Measurements from ENCODE around the gene CYBB. TPM values are rescaled to one million over a fixed set of nuclear protein-coding genes. Genes with fewer than 3 reads are reported as not detected.

The CYBB gene
- polyA plus RNA-seq (2012; ENCODE audit: missing spikeins), result 24.2 TPM

DNA sequence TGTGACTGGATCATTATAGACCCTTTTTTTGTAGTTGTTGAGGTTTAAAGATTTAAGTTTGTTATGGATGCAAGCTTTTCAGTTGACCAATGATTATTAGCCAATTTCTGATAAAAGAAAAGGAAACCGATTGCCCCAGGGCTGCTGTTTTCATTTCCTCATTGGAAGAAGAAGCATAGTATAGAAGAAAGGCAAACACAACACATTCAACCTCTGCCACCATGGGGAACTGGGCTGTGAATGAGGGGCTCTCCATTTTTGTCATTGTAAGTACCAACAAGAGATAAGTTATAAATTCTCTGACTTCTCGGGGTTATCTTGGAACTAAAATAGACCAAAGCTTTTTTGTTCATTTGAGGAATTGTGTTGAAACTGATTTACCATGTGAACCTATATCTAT, at the start of gene CYBB:
Gene CYBB (plus strand): TSS at position 203 of the 400 bp plus-strand sequence. CDS start 19 bp downstream, at position 222.
- TF ChIP-seq POLR2A (IDR thresholded peaks at IDR 0.05; ENCODE audit: low read depth, low read length) (peak; percentile 53), TAF1 (IDR thresholded peaks at IDR 0.05; ENCODE audit: borderline replicate concordance, low read depth, low read length) (peak; percentile 49; the same call in 1 of the 2 replicates), POLR2AphosphoS5 (IDR thresholded peaks at IDR 0.05; ENCODE audit: low read depth, low read length) (peak; percentile 60; the same call in 1 of the 2 replicates)
- FAIRE-seq, result peak; percentile 14
- DNase-seq (ENCODE audit: insufficient read length), result no peak

DNA sequence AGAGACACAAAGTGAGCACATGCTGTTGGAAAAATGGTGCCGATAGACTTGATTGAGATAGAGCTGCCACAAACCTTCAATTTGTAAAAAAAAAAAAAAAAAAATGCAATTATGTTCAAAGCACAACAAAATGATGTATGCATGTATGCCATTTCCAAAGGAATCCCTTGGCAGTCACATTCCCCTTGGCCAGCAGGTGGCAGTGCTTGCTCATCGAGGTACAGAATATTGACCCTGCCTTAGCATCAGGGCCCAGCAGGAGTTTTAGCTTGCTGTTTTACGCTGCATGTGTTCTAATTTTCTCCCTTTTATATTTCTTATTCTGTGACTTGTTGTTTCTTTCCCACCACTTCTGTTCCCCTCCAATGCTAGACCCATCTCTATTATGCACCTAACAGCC, 34.5 kb upstream of the CYBB start:
- DNase-seq (ENCODE audit: insufficient read length) (peak; percentile 28), FAIRE-seq (no peak)
- TF ChIP-seq POLR2AphosphoS5 (IDR thresholded peaks at IDR 0.05; ENCODE audit: low read depth, low read length) (no peak), POLR2A (IDR thresholded peaks at IDR 0.05; ENCODE audit: low read depth, low read length) (no peak)

GRCh38 chrX:37745835-37746217, 34.0 kb upstream of the CYBB start:
- DNase-seq (ENCODE audit: insufficient read length) (no peak), FAIRE-seq (no peak)
- TF ChIP-seq TAF1 (IDR thresholded peaks at IDR 0.05; ENCODE audit: borderline replicate concordance, low read depth, low read length) (no peak), POLR2AphosphoS5 (IDR thresholded peaks at IDR 0.05; ENCODE audit: low read depth, low read length) (no peak), POLR2A (IDR thresholded peaks at IDR 0.05; ENCODE audit: low read depth, low read length) (no peak)

DNA sequence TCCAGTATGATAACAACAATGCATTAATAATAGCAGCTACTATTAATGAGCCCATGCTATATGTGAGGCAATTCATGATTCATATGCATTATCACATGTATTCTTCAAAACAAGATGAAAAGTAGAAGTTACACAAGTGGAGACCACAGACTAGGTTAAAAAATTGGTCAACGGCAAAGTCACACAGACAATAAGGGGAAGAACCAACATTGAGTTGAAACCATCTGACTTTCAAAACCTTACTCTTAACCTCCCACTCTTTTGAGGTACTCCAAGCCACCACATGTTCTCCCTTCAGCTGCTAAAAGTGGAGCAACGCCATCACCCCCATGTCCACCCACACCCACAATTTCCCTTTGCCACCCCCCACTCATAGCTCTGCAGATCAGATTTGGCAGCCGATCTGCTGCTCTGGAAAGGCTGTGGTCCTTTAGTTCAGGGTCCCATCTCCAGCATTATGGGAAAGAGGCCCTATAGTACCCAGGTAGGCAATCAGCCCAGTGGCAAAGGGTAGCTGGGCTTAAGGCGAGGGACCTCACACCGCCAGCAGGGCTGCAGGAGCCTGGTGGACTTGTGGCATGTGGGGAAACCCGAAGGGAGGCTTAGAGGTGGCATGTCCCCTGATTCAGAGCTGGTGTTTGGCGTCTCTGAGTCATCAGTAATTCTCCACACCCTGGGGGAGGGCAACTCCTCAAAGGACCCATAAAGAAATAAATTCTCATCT, 33.5 kb upstream of the CYBB start:
- FAIRE-seq (peak; percentile 99), DNase-seq (ENCODE audit: insufficient read length) (no peak)
- TF ChIP-seq TAF1 (IDR thresholded peaks at IDR 0.05; ENCODE audit: borderline replicate concordance, low read depth, low read length), result no peak
- no peak for TF ChIP-seq POLR2A (IDR thresholded peaks at IDR 0.05; ENCODE audit: low read depth, low read length)
- no peak for TF ChIP-seq POLR2AphosphoS5 (IDR thresholded peaks at IDR 0.05; ENCODE audit: low read depth, low read length)

DNA sequence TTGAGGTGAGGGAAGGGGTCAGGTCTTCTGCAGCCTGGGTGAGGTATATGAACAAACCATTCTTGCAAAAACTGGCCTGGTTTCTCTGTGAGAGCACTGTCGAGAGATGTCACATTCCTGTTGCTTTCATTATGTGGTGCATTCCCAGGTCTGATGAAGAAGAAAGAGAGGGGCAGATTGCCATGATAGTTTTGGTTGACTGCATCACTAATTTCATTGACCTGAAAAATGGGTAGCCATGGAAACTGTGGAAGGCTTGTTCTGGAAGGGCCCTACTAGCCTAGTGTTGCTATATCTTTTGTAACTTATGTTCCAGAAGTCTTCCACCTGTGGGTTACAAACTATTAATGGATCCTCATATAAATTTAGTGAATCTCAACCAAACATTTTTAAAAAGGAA, 32.9 kb upstream of the CYBB start:
- DNase-seq (ENCODE audit: insufficient read length) (no peak), FAIRE-seq (no peak)
- TF ChIP-seq TAF1 (IDR thresholded peaks at IDR 0.05; ENCODE audit: borderline replicate concordance, low read depth, low read length) (no peak), POLR2A (IDR thresholded peaks at IDR 0.05; ENCODE audit: low read depth, low read length) (no peak), POLR2AphosphoS5 (IDR thresholded peaks at IDR 0.05; ENCODE audit: low read depth, low read length) (no peak)

GRCh38 chrX:37752281-37752680, 27.6 kb upstream of the CYBB start:
- FAIRE-seq, result no peak
- no peak for DNase-seq (ENCODE audit: insufficient read length)
- no peak for TF ChIP-seq POLR2A (IDR thresholded peaks at IDR 0.05; ENCODE audit: low read depth, low read length)
- TF ChIP-seq TAF1 (IDR thresholded peaks at IDR 0.05; ENCODE audit: borderline replicate concordance, low read depth, low read length), result no peak
- TF ChIP-seq POLR2AphosphoS5 (IDR thresholded peaks at IDR 0.05; ENCODE audit: low read depth, low read length), result no peak

- FAIRE-seq (no peak), DNase-seq (ENCODE audit: insufficient read length) (no peak)
- TF ChIP-seq POLR2A (IDR thresholded peaks at IDR 0.05; ENCODE audit: low read depth, low read length), result no peak
- no peak for TF ChIP-seq TAF1 (IDR thresholded peaks at IDR 0.05; ENCODE audit: borderline replicate concordance, low read depth, low read length)
- no peak for TF ChIP-seq POLR2AphosphoS5 (IDR thresholded peaks at IDR 0.05; ENCODE audit: low read depth, low read length)
These were observed 26.9 kb upstream of the CYBB start for GRCh38 chrX:37752936-37753335.

GRCh38 chrX:37753384-37753783, 26.5 kb upstream of the CYBB start:
- DNase-seq (ENCODE audit: insufficient read length) (no peak), FAIRE-seq (peak; percentile 95)
- TF ChIP-seq TAF1 (IDR thresholded peaks at IDR 0.05; ENCODE audit: borderline replicate concordance, low read depth, low read length), result no peak
- no peak for TF ChIP-seq POLR2AphosphoS5 (IDR thresholded peaks at IDR 0.05; ENCODE audit: low read depth, low read length)
- no peak for TF ChIP-seq POLR2A (IDR thresholded peaks at IDR 0.05; ENCODE audit: low read depth, low read length)

DNA sequence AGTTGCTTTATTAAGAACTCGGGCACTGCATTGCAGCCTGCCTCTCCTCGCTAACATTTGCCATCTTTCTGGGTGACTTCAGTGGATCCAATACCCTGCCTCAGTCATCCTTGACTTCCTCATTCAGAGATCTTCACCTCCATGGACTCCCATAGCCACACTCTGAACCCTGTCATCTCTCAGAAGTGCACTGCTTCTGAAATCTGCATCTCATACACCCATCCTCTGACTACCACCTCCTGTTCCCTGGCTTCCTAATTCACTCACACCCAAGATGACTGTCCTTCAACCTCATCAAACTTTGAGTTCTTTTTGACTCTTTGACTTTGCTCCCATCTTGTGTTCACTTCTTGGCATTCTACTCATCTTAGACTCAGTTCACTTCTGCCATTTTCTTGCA, 25.3 kb upstream of the CYBB start:
- DNase-seq (ENCODE audit: insufficient read length) (no peak), FAIRE-seq (no peak)
- no peak for TF ChIP-seq POLR2AphosphoS5 (IDR thresholded peaks at IDR 0.05; ENCODE audit: low read depth, low read length)
- no peak for TF ChIP-seq TAF1 (IDR thresholded peaks at IDR 0.05; ENCODE audit: borderline replicate concordance, low read depth, low read length)
- no peak for TF ChIP-seq POLR2A (IDR thresholded peaks at IDR 0.05; ENCODE audit: low read depth, low read length)

DNA sequence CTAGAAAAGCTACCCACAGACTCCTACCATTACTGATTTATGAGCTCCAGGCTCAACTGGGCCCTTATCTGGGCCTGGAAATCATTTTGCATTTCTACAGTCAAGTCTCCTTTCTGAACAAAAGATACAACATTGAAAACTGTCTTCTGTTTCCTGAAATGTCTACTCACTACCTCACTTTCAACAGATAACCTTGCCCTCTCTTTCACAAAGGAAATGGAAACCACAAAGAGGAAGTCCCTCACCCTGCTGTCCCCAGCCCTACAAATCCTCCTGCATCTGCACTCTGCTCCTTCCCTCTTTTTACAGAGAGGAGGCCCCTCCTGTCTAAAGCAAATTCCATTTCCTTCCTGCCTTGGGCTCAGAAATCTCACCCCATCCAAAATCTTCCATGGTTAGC, 24.8 kb upstream of the CYBB start:
- TF ChIP-seq POLR2AphosphoS5 (IDR thresholded peaks at IDR 0.05; ENCODE audit: low read depth, low read length) (no peak), POLR2A (IDR thresholded peaks at IDR 0.05; ENCODE audit: low read depth, low read length) (no peak), TAF1 (IDR thresholded peaks at IDR 0.05; ENCODE audit: borderline replicate concordance, low read depth, low read length) (no peak)
- FAIRE-seq (peak; percentile 100), DNase-seq (ENCODE audit: insufficient read length) (no peak)

DNA sequence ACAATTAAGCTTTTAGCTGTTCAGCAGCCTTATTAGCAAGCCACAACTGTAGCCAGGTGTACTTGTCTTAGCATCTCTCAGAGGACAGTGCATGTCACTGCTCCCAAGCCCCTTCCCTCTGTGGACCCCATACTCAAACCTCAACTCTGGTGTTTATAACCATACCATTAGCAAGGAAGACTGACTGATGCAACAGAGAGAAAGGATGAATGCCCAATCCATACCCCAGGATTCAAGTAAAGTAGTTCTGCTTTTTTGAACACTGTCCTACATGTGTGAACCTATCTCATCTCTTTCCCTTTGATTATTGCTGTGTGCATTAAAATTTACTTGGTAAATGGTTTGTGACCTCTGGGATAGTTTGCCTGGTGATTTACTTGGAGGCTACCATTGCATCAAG, 22.8 kb upstream of the CYBB start:
- DNase-seq (ENCODE audit: insufficient read length) (no peak), FAIRE-seq (no peak)
- no peak for TF ChIP-seq TAF1 (IDR thresholded peaks at IDR 0.05; ENCODE audit: borderline replicate concordance, low read depth, low read length)
- no peak for TF ChIP-seq POLR2A (IDR thresholded peaks at IDR 0.05; ENCODE audit: low read depth, low read length)
- TF ChIP-seq POLR2AphosphoS5 (IDR thresholded peaks at IDR 0.05; ENCODE audit: low read depth, low read length), result no peak

DNA sequence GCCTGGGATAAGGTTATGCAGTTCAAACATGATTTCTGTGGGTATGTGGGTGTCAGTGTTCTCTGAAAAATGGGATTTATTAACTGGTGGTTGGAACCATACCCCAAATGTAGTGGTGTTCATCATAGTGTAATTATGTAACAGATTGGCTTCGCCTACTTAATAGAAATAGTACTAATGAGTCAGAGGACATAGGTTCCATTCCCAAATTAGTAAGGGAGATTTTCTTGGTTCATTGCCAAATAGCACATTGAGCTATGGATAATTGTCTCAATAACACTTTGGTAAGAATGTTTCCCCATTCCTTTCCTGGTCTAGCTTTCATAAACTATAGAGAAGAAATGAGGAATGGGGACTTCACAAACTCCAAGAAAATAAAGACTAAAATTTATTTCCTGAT, 20.5 kb upstream of the CYBB start:
- FAIRE-seq (peak; percentile 72), DNase-seq (ENCODE audit: insufficient read length) (no peak)
- no peak for TF ChIP-seq TAF1 (IDR thresholded peaks at IDR 0.05; ENCODE audit: borderline replicate concordance, low read depth, low read length)
- no peak for TF ChIP-seq POLR2AphosphoS5 (IDR thresholded peaks at IDR 0.05; ENCODE audit: low read depth, low read length)
- TF ChIP-seq POLR2A (IDR thresholded peaks at IDR 0.05; ENCODE audit: low read depth, low read length), result no peak
